MM.1S (cell line): ENCODE data around the gene PRKCZ.

Source experiments
- EZH2 ChIP-seq: fragments of 300-600 bp; sonication (generic); optimal IDR thresholded peaks from 2 replicates; pipeline ENCODE3; 2017; ENCODE audit warnings: low read depth, mild to moderate bottlenecking, antibody characterized with exemption, low read length, mixed read lengths
- TF ChIP-seq, protein P1 (sequence below): fragments of 300-600 bp; sonication (generic); IDR thresholded peaks from 2 replicates; pipeline ENCODE4 v1.5.1; 2016; ENCODE audit warnings: antibody characterized with exemption, low read length, mixed read lengths

DNA sequence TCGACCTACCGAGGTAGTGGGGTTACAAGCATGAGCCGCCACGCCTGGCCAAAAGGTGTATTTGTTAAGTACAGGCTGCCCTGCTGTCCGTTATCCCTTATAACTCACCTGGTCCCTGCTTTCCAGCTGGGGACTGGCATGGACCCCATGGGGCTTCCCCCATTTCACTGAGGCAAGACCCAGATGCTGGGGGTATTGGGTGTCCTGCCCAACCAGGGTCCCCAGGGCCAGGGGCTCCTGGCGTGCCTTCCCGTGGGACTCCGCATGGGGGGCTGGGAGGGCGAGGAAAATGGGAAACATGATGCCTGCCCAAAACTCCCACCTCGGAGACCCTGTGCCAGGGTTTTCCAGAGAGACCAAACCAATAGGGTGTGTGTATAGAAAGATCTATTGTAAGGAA lies 79.9 kb downstream of the PRKCZ start:
- TF ChIP-seq EZH2 = no peak
- TF ChIP-seq, protein P1, sequence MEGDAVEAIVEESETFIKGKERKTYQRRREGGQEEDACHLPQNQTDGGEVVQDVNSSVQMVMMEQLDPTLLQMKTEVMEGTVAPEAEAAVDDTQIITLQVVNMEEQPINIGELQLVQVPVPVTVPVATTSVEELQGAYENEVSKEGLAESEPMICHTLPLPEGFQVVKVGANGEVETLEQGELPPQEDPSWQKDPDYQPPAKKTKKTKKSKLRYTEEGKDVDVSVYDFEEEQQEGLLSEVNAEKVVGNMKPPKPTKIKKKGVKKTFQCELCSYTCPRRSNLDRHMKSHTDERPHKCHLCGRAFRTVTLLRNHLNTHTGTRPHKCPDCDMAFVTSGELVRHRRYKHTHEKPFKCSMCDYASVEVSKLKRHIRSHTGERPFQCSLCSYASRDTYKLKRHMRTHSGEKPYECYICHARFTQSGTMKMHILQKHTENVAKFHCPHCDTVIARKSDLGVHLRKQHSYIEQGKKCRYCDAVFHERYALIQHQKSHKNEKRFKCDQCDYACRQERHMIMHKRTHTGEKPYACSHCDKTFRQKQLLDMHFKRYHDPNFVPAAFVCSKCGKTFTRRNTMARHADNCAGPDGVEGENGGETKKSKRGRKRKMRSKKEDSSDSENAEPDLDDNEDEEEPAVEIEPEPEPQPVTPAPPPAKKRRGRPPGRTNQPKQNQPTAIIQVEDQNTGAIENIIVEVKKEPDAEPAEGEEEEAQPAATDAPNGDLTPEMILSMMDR = no peak
